ENCODE results near the gene SRD5A3.
"Not testable (repeated sequence)": the region's sequence is repeated elsewhere in the genome, so short reads cannot be mapped to it uniquely, and the experiment has no call there.

SRD5A3 gene

GRCh38 chr4:55346851-55347255, 811 bp downstream of the SRD5A3 start:
- DNase-seq (ENCODE audit: low spot score): no peak

- no peak for DNase-seq (ENCODE audit: low spot score)
Measured at GRCh38 chr4:55347610-55348228, 1.7 kb downstream of the SRD5A3 start.

- peak; percentile 28 for DNase-seq (ENCODE audit: low spot score)
Measured at GRCh38 chr4:55348466-55348865, 2.4 kb downstream of the SRD5A3 start.

GRCh38 chr4:55350870-55351269, 4.8 kb downstream of the SRD5A3 start:
- not testable (repeated sequence) for DNase-seq (ENCODE audit: low spot score)

GRCh38 chr4:55351824-55352223, 5.8 kb downstream of the SRD5A3 start:
- DNase-seq (ENCODE audit: low spot score): no peak

- DNase-seq (ENCODE audit: low spot score): no peak
Measured at GRCh38 chr4:55352726-55353125, 6.7 kb downstream of the SRD5A3 start.

GRCh38 chr4:55353228-55353747, 7.2 kb downstream of the SRD5A3 start:
- not testable (repeated sequence) for DNase-seq (ENCODE audit: low spot score)

- DNase-seq (ENCODE audit: low spot score): no peak
Measured at GRCh38 chr4:55354648-55355047, 8.6 kb downstream of the SRD5A3 start.

GRCh38 chr4:55355555-55355954, 9.5 kb downstream of the SRD5A3 start:
- DNase-seq (ENCODE audit: low spot score): no peak

- DNase-seq (ENCODE audit: low spot score): peak; percentile 41
Measured at GRCh38 chr4:55356991-55357461, 11.0 kb downstream of the SRD5A3 start.

GRCh38 chr4:55358246-55358645, 12.2 kb downstream of the SRD5A3 start:
- DNase-seq (ENCODE audit: low spot score): no peak

GRCh38 chr4:55358668-55359067, 12.6 kb downstream of the SRD5A3 start:
- peak; percentile 53 for DNase-seq (ENCODE audit: low spot score)

- no peak for DNase-seq (ENCODE audit: low spot score)
Measured at GRCh38 chr4:55359397-55359916, 13.4 kb downstream of the SRD5A3 start.

- DNase-seq (ENCODE audit: low spot score): not testable (repeated sequence)
Measured at GRCh38 chr4:55362938-55363337, 16.9 kb downstream of the SRD5A3 start.

- DNase-seq (ENCODE audit: low spot score): no peak
Measured at GRCh38 chr4:55363691-55364351, 17.8 kb downstream of the SRD5A3 start.

- no peak for DNase-seq (ENCODE audit: low spot score)
Measured at GRCh38 chr4:55364691-55365344, 18.8 kb downstream of the SRD5A3 start.

GRCh38 chr4:55365345-55365728, 19.3 kb downstream of the SRD5A3 start:
- DNase-seq (ENCODE audit: low spot score): no peak

- DNase-seq (ENCODE audit: low spot score): no peak
Measured at GRCh38 chr4:55366621-55367020, 20.6 kb downstream of the SRD5A3 start.

- no peak for DNase-seq (ENCODE audit: low spot score)
Measured at GRCh38 chr4:55367084-55367722, 21.2 kb downstream of the SRD5A3 start.

- no peak for DNase-seq (ENCODE audit: low spot score)
Measured at GRCh38 chr4:55369968-55370367, 23.9 kb downstream of the SRD5A3 start.

GRCh38 chr4:55372259-55372658, 26.2 kb downstream of the SRD5A3 start:
- DNase-seq (ENCODE audit: low spot score): no peak

- no peak for DNase-seq (ENCODE audit: low spot score)
Measured at GRCh38 chr4:55373461-55373860, 27.4 kb downstream of the SRD5A3 start.

All from AG08396 (cell line).